T-helper 2 cell treated with Interferon-gamma antibody and Interleukin-4, amounts not matched to agents 5 μg/mL and 100 μg/mL, for 36 hours (primary cell): ENCODE data around the gene ZPR1.
"Not testable (repeated sequence)": the region's sequence is repeated elsewhere in the genome, so short reads cannot be mapped to it uniquely, and the experiment has no call there.

Source experiments
- DNase-seq: peaks from one replicate; pipeline ENCODE4 v3.0.0; 2021; ENCODE audit warnings: low spot score
- H3K27ac Mint-ChIP-seq: one replicate; pipeline ENCODE4 v1.8.0; 2021; ENCODE audit warnings: mild to moderate bottlenecking, mixed read lengths
- H3K27me3 Mint-ChIP-seq: one replicate; pipeline ENCODE4 v1.8.0; 2021; ENCODE audit warnings: low read depth, mixed read lengths
- H3K36me3 Mint-ChIP-seq: one replicate; pipeline ENCODE4 v1.8.0; 2021; ENCODE audit warnings: low read depth, mixed read lengths
- H3K4me1 Mint-ChIP-seq: one replicate; pipeline ENCODE4 v1.8.0; 2021; ENCODE audit warnings: low read depth, mixed read lengths
- H3K4me3 Mint-ChIP-seq: one replicate; pipeline ENCODE4 v1.8.0; 2022; ENCODE audit warnings: mild to moderate bottlenecking, moderate library complexity, mixed read lengths
- H3K9me3 Mint-ChIP-seq: one replicate; pipeline ENCODE4 v1.8.0; 2021; ENCODE audit warnings: mixed read lengths

ZPR1 gene

GRCh38 chr11:116812109-116812508 lies 24.3 kb upstream of the ZPR1 start:
- H3K9me3 Mint-ChIP-seq, result no peaks in the 10 kb centered on the region
- peaks cover 16% of the 10 kb centered on the region for H3K27me3 Mint-ChIP-seq
- H3K4me3 Mint-ChIP-seq, result no peak overlapping the region
- H3K36me3 Mint-ChIP-seq, result no peaks in the 10 kb centered on the region
- no peaks in the 10 kb centered on the region for H3K4me1 Mint-ChIP-seq
- H3K27ac Mint-ChIP-seq, result no peak overlapping the region
- no peak for DNase-seq

GRCh38 chr11:116811194-116811593 lies 23.4 kb upstream of the ZPR1 start:
- H3K4me1 Mint-ChIP-seq, result no peaks in the 10 kb centered on the region
- H3K27me3 Mint-ChIP-seq, result peaks cover 18% of the 10 kb centered on the region
- H3K4me3 Mint-ChIP-seq, result no peak overlapping the region
- H3K9me3 Mint-ChIP-seq, result no peaks in the 10 kb centered on the region
- H3K27ac Mint-ChIP-seq, result no peak overlapping the region
- no peak for DNase-seq
- no peaks in the 10 kb centered on the region for H3K36me3 Mint-ChIP-seq

GRCh38 chr11:116808262-116809175 lies 20.7 kb upstream of the ZPR1 start:
- Mint-ChIP-seq H3K27ac (no peak overlapping the region), H3K4me3 (no peak overlapping the region), H3K27me3 (peaks cover 14% of the 10 kb centered on the region), H3K36me3 (no peaks in the 10 kb centered on the region), H3K9me3 (no peaks in the 10 kb centered on the region), H3K4me1 (no peaks in the 10 kb centered on the region)
- DNase-seq, result no peak

GRCh38 chr11:116807601-116808261 lies 19.9 kb upstream of the ZPR1 start:
- H3K27ac Mint-ChIP-seq, result no peak overlapping the region
- no peaks in the 10 kb centered on the region for H3K4me1 Mint-ChIP-seq
- no peak for DNase-seq
- no peak overlapping the region for H3K4me3 Mint-ChIP-seq
- H3K27me3 Mint-ChIP-seq, result peaks cover 14% of the 10 kb centered on the region
- H3K36me3 Mint-ChIP-seq, result no peaks in the 10 kb centered on the region
- no peaks in the 10 kb centered on the region for H3K9me3 Mint-ChIP-seq

GRCh38 chr11:116804001-116804400 lies 16.2 kb upstream of the ZPR1 start:
- Mint-ChIP-seq H3K9me3 (no peaks in the 10 kb centered on the region), H3K4me1 (no peaks in the 10 kb centered on the region), H3K27me3 (peaks cover 28% of the 10 kb centered on the region), H3K36me3 (no peaks in the 10 kb centered on the region), H3K4me3 (no peak overlapping the region), H3K27ac (no peak overlapping the region)
- DNase-seq, result no peak

- not testable (repeated sequence) for H3K4me1 Mint-ChIP-seq
- peaks cover 24% of the 10 kb centered on the region for H3K27me3 Mint-ChIP-seq
Measured at GRCh38 chr11:116801662-116802061, 13.8 kb upstream of the ZPR1 start.

GRCh38 chr11:116800610-116801009 lies 12.8 kb upstream of the ZPR1 start:
- Mint-ChIP-seq H3K9me3 (no peaks in the 10 kb centered on the region), H3K36me3 (no peaks in the 10 kb centered on the region), H3K4me1 (no peaks in the 10 kb centered on the region), H3K4me3 (no peak overlapping the region), H3K27me3 (peaks cover 26% of the 10 kb centered on the region), H3K27ac (no peak overlapping the region)
- no peak for DNase-seq

More at GRCh38 chr11:116801662-116802061, 13.8 kb upstream of the ZPR1 start:
- H3K4me3 Mint-ChIP-seq, H3K36me3 Mint-ChIP-seq, DNase-seq, H3K9me3 Mint-ChIP-seq, H3K27ac Mint-ChIP-seq: not testable (repeated sequence)

GRCh38 chr11:116798368-116798767 lies 10.5 kb upstream of the ZPR1 start:
- Mint-ChIP-seq H3K27ac (no peak overlapping the region), H3K27me3 (peaks cover 24% of the 10 kb centered on the region), H3K36me3 (no peaks in the 10 kb centered on the region), H3K4me3 (no peak overlapping the region), H3K4me1 (peaks cover 2% of the 10 kb centered on the region), H3K9me3 (no peaks in the 10 kb centered on the region)
- no peak for DNase-seq

GRCh38 chr11:116797816-116798215 lies 10.0 kb upstream of the ZPR1 start:
- H3K4me1 Mint-ChIP-seq, result peaks cover 2% of the 10 kb centered on the region
- H3K4me3 Mint-ChIP-seq, result no peak overlapping the region
- no peak for DNase-seq
- peaks cover 23% of the 10 kb centered on the region for H3K27me3 Mint-ChIP-seq
- no peaks in the 10 kb centered on the region for H3K9me3 Mint-ChIP-seq
- no peaks in the 10 kb centered on the region for H3K36me3 Mint-ChIP-seq
- H3K27ac Mint-ChIP-seq, result no peak overlapping the region

GRCh38 chr11:116796548-116796947 lies 8.7 kb upstream of the ZPR1 start:
- no peak overlapping the region for H3K4me3 Mint-ChIP-seq
- H3K4me1 Mint-ChIP-seq, result peaks cover 2% of the 10 kb centered on the region
- no peaks in the 10 kb centered on the region for H3K36me3 Mint-ChIP-seq
- DNase-seq, result no peak
- peaks cover 14% of the 10 kb centered on the region for H3K27me3 Mint-ChIP-seq
- no peak overlapping the region for H3K27ac Mint-ChIP-seq
- H3K9me3 Mint-ChIP-seq, result no peaks in the 10 kb centered on the region

- peaks cover 5% of the 10 kb centered on the region for H3K4me1 Mint-ChIP-seq
- H3K4me3 Mint-ChIP-seq, result no peak overlapping the region
- H3K9me3 Mint-ChIP-seq, result no peaks in the 10 kb centered on the region
- H3K27me3 Mint-ChIP-seq, result peaks cover 9% of the 10 kb centered on the region
- H3K27ac Mint-ChIP-seq, result no peak overlapping the region
- no peaks in the 10 kb centered on the region for H3K36me3 Mint-ChIP-seq
- DNase-seq, result no peak
Measured at GRCh38 chr11:116794851-116795250, 7.0 kb upstream of the ZPR1 start.

GRCh38 chr11:116793772-116794097 lies 5.9 kb upstream of the ZPR1 start:
- Mint-ChIP-seq H3K9me3 (no peaks in the 10 kb centered on the region), H3K36me3 (no peaks in the 10 kb centered on the region), H3K4me3 (no peak overlapping the region), H3K4me1 (peaks cover 5% of the 10 kb centered on the region), H3K27ac (no peak overlapping the region), H3K27me3 (peaks cover 2% of the 10 kb centered on the region)
- no peak for DNase-seq

GRCh38 chr11:116792869-116793771 lies 5.3 kb upstream of the ZPR1 start:
- Mint-ChIP-seq H3K9me3 (no peaks in the 10 kb centered on the region), H3K27ac (no peak overlapping the region), H3K27me3 (peaks cover 2% of the 10 kb centered on the region), H3K4me3 (no peak overlapping the region), H3K4me1 (peaks cover 8% of the 10 kb centered on the region), H3K36me3 (no peaks in the 10 kb centered on the region)
- no peak for DNase-seq
